Measurements from ENCODE around the gene BMP4.

GRCh38 chr14:53921027-53921426, 35.6 kb downstream of the BMP4 start:
- TF ChIP-seq CTCF (optimal IDR thresholded peaks at IDR 0.05 in 1 of 3, IDR thresholded peaks at IDR 0.05 in 1 of 3, conservative IDR thresholded peaks at IDR 0.05 in 1 of 3; ENCODE audit: extremely low read depth in 1 of 3, insufficient read depth in 2 of 3, low read length in 3 of 3) (no peak), EZH2 (IDR thresholded peaks at IDR 0.05; ENCODE audit: low read length) (no peak)
